A673 (cell line): Measurements from ENCODE around the gene STRC.
"Not testable (repeated sequence)": the region's sequence is repeated elsewhere in the genome, so short reads cannot be mapped to it uniquely, and the experiment has no call there.

Experiments used
- CTCF ChIP-seq: fragments of 300-800, 200-600 bp; sonication (generic); conservative IDR thresholded peaks from 2 replicates; pipeline ENCODE4 v1.5.1; 2017; ENCODE audit warnings: low read depth, mild to moderate bottlenecking, antibody characterized with exemption, low read length, moderate library complexity, mixed read lengths
- EZH2 ChIP-seq: fragments of 200-600 bp; sonication (generic); IDR thresholded peaks from 2 replicates; pipeline ENCODE4 v1.6.1; 2017; ENCODE audit warnings: borderline replicate concordance, low read depth, mild to moderate bottlenecking, mixed read lengths, antibody characterized with exemption, low read length; ENCODE audit not compliant: poor library complexity, severe bottlenecking

- not testable (repeated sequence) for TF ChIP-seq CTCF, EZH2
Observed at GRCh38 chr15:43566615-43567014, 52.0 kb downstream of the STRC start.
